HTERT RPE-1 (cell line): Measurements from ENCODE around the gene ZNF205.
"Not testable (repeated sequence)": the region's sequence is repeated elsewhere in the genome, so short reads cannot be mapped to it uniquely, and the experiment has no call there.

Experiments used
- in situ Hi-C: fragments of 300-500 bp; cut with MboI; formaldehyde crosslinking; loops from 4 replicates; pipeline ENCODE4 v1.14.3; 2020; ENCODE audit warnings: low sequenced_read_pairs

Gene ZNF205

GRCh38 chr16:3129137-3130131 is 17.0 kb downstream of the ZNF205 start:
- in situ Hi-C loops, result no loop called here

- in situ Hi-C loops, result no loop called here
Observed at GRCh38 chr16:3131755-3132377, 19.5 kb downstream of the ZNF205 start.

- in situ Hi-C loops, result no loop called here
Observed at GRCh38 chr16:3133844-3134243, 21.5 kb downstream of the ZNF205 start.

- in situ Hi-C loops, result no loop called here
Observed at GRCh38 chr16:3134338-3135125, 22.1 kb downstream of the ZNF205 start, which contains the start of gene ZNF213. ZNF213 (plus strand) TSS chr16:3135029; CDS start chr16:3137281, 2,252 bp downstream.

- in situ Hi-C loops, result no loop called here
Observed at GRCh38 chr16:3135126-3135715, 22.8 kb downstream of the ZNF205 start.

GRCh38 chr16:3137267-3137666 is 24.9 kb downstream of the ZNF205 start:
- in situ Hi-C loops, result no loop called here

- in situ Hi-C loops, result no loop called here
Observed at GRCh38 chr16:3138342-3138741, 26.0 kb downstream of the ZNF205 start.

GRCh38 chr16:3138823-3139426 is 26.5 kb downstream of the ZNF205 start:
- in situ Hi-C loops, result no loop called here

GRCh38 chr16:3139561-3139960 is 27.2 kb downstream of the ZNF205 start:
- in situ Hi-C loops, result not testable (repeated sequence)

- in situ Hi-C loops, result no loop called here
Observed at GRCh38 chr16:3140603-3141427, 28.4 kb downstream of the ZNF205 start.

- in situ Hi-C loops, result no loop called here
Observed at GRCh38 chr16:3141781-3142311, 29.5 kb downstream of the ZNF205 start.

GRCh38 chr16:3142327-3142726 is 29.9 kb downstream of the ZNF205 start:
- in situ Hi-C loops, result no loop called here

GRCh38 chr16:3142770-3143169 is 30.4 kb downstream of the ZNF205 start:
- in situ Hi-C loops, result no loop called here

- in situ Hi-C loops, result no loop called here
Observed at GRCh38 chr16:3143189-3143588, 30.8 kb downstream of the ZNF205 start.

GRCh38 chr16:3143598-3144320 is 31.4 kb downstream of the ZNF205 start:
- in situ Hi-C loops, result no loop called here

- in situ Hi-C loops, result no loop called here
Observed at GRCh38 chr16:3144321-3144983, 32.1 kb downstream of the ZNF205 start.

- in situ Hi-C loops, result no loop called here
Observed at GRCh38 chr16:3145151-3145550, 32.8 kb downstream of the ZNF205 start.

- in situ Hi-C loops, result no loop called here
Observed at GRCh38 chr16:3145660-3146059, 33.3 kb downstream of the ZNF205 start.
